T-cell (primary cell): Measurements from ENCODE around the gene RHOF. TPM values are rescaled to one million over a fixed set of nuclear protein-coding genes. Genes with fewer than 3 reads are reported as not detected.

Experiments
- ATAC-seq, 4 experiments: fragments of 200-7000 bp in 3 of 4; fragments of 150-1000 bp in 1 of 4; cut with Tn5 transposase; replicated peaks in 1 of 4; 1 replicate in 3 of 4; 2 replicates in 1 of 4; pipeline ENCODE4 v1.10.0; 2021; ENCODE audit warnings: moderate library complexity in 3 of 4, mild to moderate bottlenecking in 2 of 4, moderate number of reproducible peaks in 1 of 4
- CTCF ChIA-PET, 2 donors: fragments of 300-600 bp; sonication (Branson Sonifier 250); formaldehyde crosslinking; loops; one replicate each; lab custom pipeline; 2022; ENCODE audit warnings: antibody characterized with exemption in 2 of 2; lab: Charles Lee
- POLR2A ChIA-PET, 2 donors: fragments of 300-600 bp; sonication (Branson Sonifier 250); formaldehyde crosslinking; loops; one replicate each; lab custom pipeline; 2022; ENCODE audit warnings: antibody characterized with exemption in 2 of 2; lab: Charles Lee
- DNase-seq, 35 experiments: peaks; one replicate each; pipeline versions ENCODE4 v3.0.0 to v3.0.0-alpha.2; 2013 to 2023
- H3K27ac ChIP-seq: one replicate; pipeline ENCODE4 v1.5.1; 2013; ENCODE audit warnings: low read length
- H3K27me3 ChIP-seq, 2 experiments: replicated peaks in 1 of 2; 1 replicate in 1 of 2; 2 replicates in 1 of 2; pipeline versions ENCODE4 v1.6.1 to v1.7.0; 2013; ENCODE audit warnings: low read length in 1 of 2, mixed read lengths in 1 of 2; ENCODE audit not compliant: control insufficient read depth in 2 of 2, insufficient read depth in 2 of 2; ENCODE audit errors: extremely low read depth in 1 of 2
- H3K36me3 ChIP-seq, 2 donors: 1 replicate in 1 of 2; 2 replicates in 1 of 2; pipeline versions ENCODE4 v1.6.1 to v1.7.0; 2013; ENCODE audit warnings: low read length in 1 of 2; ENCODE audit not compliant: control insufficient read depth in 2 of 2, insufficient read depth in 1 of 2; ENCODE audit errors: extremely low read depth in 1 of 2
- H3K4me1 ChIP-seq, 2 experiments: 1 replicate in 1 of 2; 2 replicates in 1 of 2; pipeline versions ENCODE4 v1.6.1 to v1.7.0; 2013; ENCODE audit warnings: low read length in 2 of 2, mixed read lengths in 1 of 2; ENCODE audit not compliant: insufficient read depth in 2 of 2, control insufficient read depth in 1 of 2; ENCODE audit errors: extremely low read depth in 1 of 2
- H3K4me3 ChIP-seq, 2 donors: 1 replicate in 1 of 2; 2 replicates in 1 of 2; pipeline versions ENCODE4 v1.5.1 to v1.7.0; 2013; ENCODE audit warnings: mild to moderate bottlenecking in 2 of 2, low read length in 1 of 2, moderate library complexity in 1 of 2; ENCODE audit not compliant: control insufficient read depth in 1 of 2; ENCODE audit errors: extremely low read depth in 1 of 2
- H3K9me3 ChIP-seq: 2 replicates; pipeline ENCODE4 v1.7.0; 2013
- H3K27ac Mint-ChIP-seq, 2 donors: one replicate each; pipeline ENCODE4 v1.8.0; 2020 to 2021; ENCODE audit warnings: mild to moderate bottlenecking in 2 of 2, mixed read lengths in 2 of 2
- H3K27me3 Mint-ChIP-seq, 2 donors: one replicate each; pipeline ENCODE4 v1.8.0; 2021 to 2022; ENCODE audit warnings: mixed read lengths in 2 of 2
- H3K36me3 Mint-ChIP-seq: one replicate; pipeline ENCODE4 v1.8.0; 2021; ENCODE audit warnings: mixed read lengths
- H3K4me1 Mint-ChIP-seq, 3 donors: one replicate each; pipeline ENCODE4 v1.8.0; 2020 to 2022; ENCODE audit warnings: mixed read lengths in 3 of 3, mild to moderate bottlenecking in 1 of 3
- H3K4me3 Mint-ChIP-seq, 3 donors: one replicate each; pipeline ENCODE4 v1.8.0; 2020 to 2022; ENCODE audit warnings: mild to moderate bottlenecking in 3 of 3, mixed read lengths in 3 of 3, moderate library complexity in 3 of 3
- H3K9me3 Mint-ChIP-seq, 3 donors: one replicate each; pipeline ENCODE4 v1.8.0; 2020 to 2022; ENCODE audit warnings: mixed read lengths in 3 of 3
- WGBS: methylation state at CpG from one replicate; pipeline ENCODE4 v1.1.5; 2013; ENCODE audit warnings: missing lambda C conversion rate; ENCODE audit not compliant: insufficient coverage; 5-methylcytosine and 5-hydroxymethylcytosine counted together
- total RNA-seq, 35 experiments: library from RNA in 6 of 35; stranded (reverse) in 6 of 35; fragments of 120-200 nt in 1 of 35; gene quantifications; one replicate each; pipeline versions ENCODE4 v1.2.1 to v1.2.4 and lab custom pipeline; 2013 to 2026

Gene RHOF
- total RNA-seq, 5 donors from 2014 or later (not counting 1 experiment from before 2014, with no cell fraction given) = 137 to 158 (median 145) TPM

- no peak overlapping the region for H3K27ac Mint-ChIP-seq
- H3K4me1 ChIP-seq = peaks cover 11 to 68% of the 10 kb centered on the region in 2 experiments
- no peak for DNase-seq
Observed at GRCh38 chr12:121779422-121779895, 14.0 kb downstream of the RHOF start.

GRCh38 chr12:121778567-121779421 is 14.7 kb downstream of the RHOF start:
- 75% methylated on average over 8 of the region's 17 CpGs for WGBS
- CTCF ChIA-PET = interaction anchor here in 1 of 2 donors (1.0 kb wide), 1 partner anchor 15 kb away, joined by 5 read pairs; no protein-coding TSS in a partner anchor
- no peak for DNase-seq
- Mint-ChIP-seq H3K4me3 (no peak overlapping the region), H3K4me1 (peaks cover 31 to 47% (median 35%) of the 10 kb centered on the region in 3 donors), H3K9me3 (no peaks in the 10 kb centered on the region), H3K27me3 (no peaks in the 10 kb centered on the region), H3K27ac (peak overlapping the region; percentile 73 to 80), H3K36me3 (peaks cover 19% of the 10 kb centered on the region)
- Histone ChIP-seq H3K27ac (no peak overlapping the region), H3K36me3 (peaks cover 24 to 45% of the 10 kb centered on the region in 2 donors), H3K9me3 (no peaks in the 10 kb centered on the region), H3K27me3 (no peaks in the 10 kb centered on the region), H3K4me3 (no peak overlapping the region), H3K4me1 (peaks cover 8 to 61% of the 10 kb centered on the region in 2 experiments)
- no peak for ATAC-seq
- POLR2A ChIA-PET = interaction anchor here (0.5 to 0.6 kb wide), 3 partner anchors 13 to 38 kb away, joined by 3 to 8 read pairs (median 3); no protein-coding TSS in a partner anchor

More at GRCh38 chr12:121779422-121779895, 14.0 kb downstream of the RHOF start:
- H3K4me3 ChIP-seq = no peak overlapping the region
- CTCF ChIA-PET = interaction anchor here in 1 of 2 donors (1.0 kb wide), 1 partner anchor 15 kb away, joined by 5 read pairs; no protein-coding TSS in a partner anchor
- H3K9me3 ChIP-seq = no peaks in the 10 kb centered on the region
- H3K36me3 ChIP-seq = peaks cover 24 to 45% of the 10 kb centered on the region in 2 donors
- Mint-ChIP-seq H3K27me3 (no peaks in the 10 kb centered on the region), H3K9me3 (no peaks in the 10 kb centered on the region), H3K36me3 (peaks cover 21% of the 10 kb centered on the region), H3K4me1 (peaks cover 38 to 52% (median 41%) of the 10 kb centered on the region in 3 donors), H3K4me3 (no peak overlapping the region)
- POLR2A ChIA-PET = interaction anchor here (0.5 to 0.6 kb wide), 2 partner anchors 14 to 25 kb away, joined by 3 read pairs; no protein-coding TSS in a partner anchor
- WGBS = 96% methylated on average over 12 of the region's 17 CpGs
- no peak for ATAC-seq
- H3K27ac ChIP-seq = no peak overlapping the region
- no peaks in the 10 kb centered on the region for H3K27me3 ChIP-seq

GRCh38 chr12:121776190-121777098 is 17.0 kb downstream of the RHOF start:
- H3K9me3 ChIP-seq = no peaks in the 10 kb centered on the region
- whole genome bisulfite sequencing = 0% methylated on average over 4 of the region's 24 CpGs
- Mint-ChIP-seq H3K4me3 (no peak overlapping the region), H3K36me3 (peaks cover 14% of the 10 kb centered on the region), H3K27ac (peak overlapping the region; percentile 66 to 76), H3K27me3 (no peaks in the 10 kb centered on the region), H3K4me1 (peaks cover 19 to 30% (median 19%) of the 10 kb centered on the region in 3 donors), H3K9me3 (no peaks in the 10 kb centered on the region)
- peaks cover under 1 to 46% of the 10 kb centered on the region in 2 experiments for H3K4me1 ChIP-seq
- peak; percentile 64 to 94 (median 87) for DNase-seq
- H3K27me3 ChIP-seq = no peaks in the 10 kb centered on the region
- POLR2A ChIA-PET = interaction anchor here (0.5 to 0.7 kb wide), 4 partner anchors 27 to 425 kb away, joined by 3 to 10 read pairs (median 5); no protein-coding TSS in a partner anchor
- H3K4me3 ChIP-seq = no peak overlapping the region
- peaks cover 23 to 38% of the 10 kb centered on the region in 2 donors for H3K36me3 ChIP-seq
- H3K27ac ChIP-seq = peak overlapping the region; percentile 67
- CTCF ChIA-PET = interaction anchor here (0.6 to 3.1 kb wide), 11 partner anchors 11 to 255 kb away, joined by 3 to 24 read pairs (median 5); partner anchors contain the start of gene RHOF (in 2 of the 2)
- peak; percentile 75 to 79 (median 77) for ATAC-seq

- Histone ChIP-seq H3K36me3 (peaks cover 19 to 28% of the 10 kb centered on the region in 2 donors), H3K27ac (peak overlapping the region; percentile 67), H3K4me3 (no peak overlapping the region), H3K4me1 (peaks cover 0 to 37% of the 10 kb centered on the region in 2 experiments), H3K9me3 (no peaks in the 10 kb centered on the region), H3K27me3 (no peaks in the 10 kb centered on the region)
- Mint-ChIP-seq H3K27ac (no peak overlapping the region), H3K27me3 (no peaks in the 10 kb centered on the region), H3K4me3 (no peak overlapping the region), H3K4me1 (peaks cover 12 to 23% (median 14%) of the 10 kb centered on the region in 3 donors), H3K9me3 (no peaks in the 10 kb centered on the region), H3K36me3 (peaks cover 14% of the 10 kb centered on the region)
- no peak for ATAC-seq
- no peak for DNase-seq
- CTCF ChIA-PET = interaction anchor here (1.0 to 3.1 kb wide), 4 partner anchors 12 to 19 kb away, joined by 6 to 24 read pairs (median 10); partner anchors contain the start of gene RHOF (in 2 of the 2)
- 79% methylated on average over 14 of the region's 16 CpGs for WGBS
- POLR2A ChIA-PET = no interaction called here
Observed at GRCh38 chr12:121775501-121775900, 18.0 kb downstream of the RHOF start.

- Mint-ChIP-seq H3K27ac (no peak overlapping the region), H3K4me1 (peaks cover 12 to 21% (median 14%) of the 10 kb centered on the region in 3 donors), H3K27me3 (no peaks in the 10 kb centered on the region), H3K9me3 (no peaks in the 10 kb centered on the region), H3K4me3 (no peak overlapping the region), H3K36me3 (peaks cover 11% of the 10 kb centered on the region)
- peaks cover 14 to 24% of the 10 kb centered on the region in 2 donors for H3K36me3 ChIP-seq
- H3K4me1 ChIP-seq = peaks cover 0 to 33% of the 10 kb centered on the region in 2 experiments
- H3K9me3 ChIP-seq = no peaks in the 10 kb centered on the region
- no peak overlapping the region for H3K4me3 ChIP-seq
- CTCF ChIA-PET = interaction anchor here (0.5 to 3.1 kb wide), 10 partner anchors 13 to 362 kb away, joined by 3 to 24 read pairs (median 7); partner anchors contain the start of gene RHOF (in 2 of the 2)
- ATAC-seq (no peak), DNase-seq (no peak)
- 92% methylated on average over 11 of the region's 14 CpGs for WGBS
- no peaks in the 10 kb centered on the region for H3K27me3 ChIP-seq
- POLR2A ChIA-PET = no interaction called here
- no peak overlapping the region for H3K27ac ChIP-seq
Observed at GRCh38 chr12:121774968-121775474, 18.5 kb downstream of the RHOF start.
